Astrocyte of the cerebellum (primary cell): ENCODE results near the gene CHTOP.

Experiments
- DNase-seq: peaks from one replicate; pipeline ENCODE4 v3.0.0-alpha.2; 2011; ENCODE audit warnings: low read depth
- H3K4me3 ChIP-seq: 2 replicates; pipeline ENCODE4 v1.5.1; 2011; ENCODE audit warnings: mild to moderate bottlenecking, low read depth, low read length, moderate library complexity
- in situ Hi-C: cut with HindIII; loops from 2 replicates; pipeline ENCODE4 v1.10.0; 2017; ENCODE audit warnings: low sequenced_read_pairs
- TF ChIP-seq, protein P1 (sequence below): IDR thresholded peaks from 2 replicates; pipeline ENCODE4 v1.5.1; 2012; ENCODE audit warnings: low read length, low read depth, moderate library complexity, mild to moderate bottlenecking; ENCODE audit errors: missing control alignments

The CHTOP gene

DNA sequence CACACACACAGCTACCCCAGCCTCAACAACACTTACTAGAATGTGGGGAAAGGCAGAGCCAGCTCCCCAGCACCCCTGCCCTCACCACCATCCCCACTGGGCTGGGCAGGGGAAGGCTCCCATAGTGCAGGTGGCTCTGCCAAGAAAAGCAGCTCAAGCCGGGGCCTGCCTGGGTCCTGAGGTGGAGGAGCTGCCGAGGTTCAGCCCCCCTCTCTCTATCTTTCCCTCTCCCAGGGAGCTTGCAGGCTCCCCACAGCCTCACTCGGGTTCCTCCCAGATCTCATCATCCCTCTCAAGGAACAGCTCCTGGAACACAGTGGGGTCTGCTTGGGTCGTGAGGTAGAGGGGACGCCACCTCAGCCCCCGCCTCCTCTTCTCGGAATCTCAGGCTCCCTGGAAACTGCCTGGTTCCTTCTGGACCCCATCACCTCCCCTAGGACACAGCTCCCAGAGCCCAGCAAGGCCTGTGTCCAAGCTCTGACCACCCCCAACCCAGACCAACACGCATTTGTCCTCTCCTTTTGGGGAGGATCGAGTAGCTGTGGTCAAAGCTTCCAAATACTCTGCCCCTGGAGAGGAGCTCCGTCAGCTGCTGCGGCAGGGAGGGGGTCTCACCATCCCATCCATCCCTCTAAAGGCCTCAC is 21.6 kb upstream of the CHTOP start:
- no peak for DNase-seq
- TF ChIP-seq, protein P1, sequence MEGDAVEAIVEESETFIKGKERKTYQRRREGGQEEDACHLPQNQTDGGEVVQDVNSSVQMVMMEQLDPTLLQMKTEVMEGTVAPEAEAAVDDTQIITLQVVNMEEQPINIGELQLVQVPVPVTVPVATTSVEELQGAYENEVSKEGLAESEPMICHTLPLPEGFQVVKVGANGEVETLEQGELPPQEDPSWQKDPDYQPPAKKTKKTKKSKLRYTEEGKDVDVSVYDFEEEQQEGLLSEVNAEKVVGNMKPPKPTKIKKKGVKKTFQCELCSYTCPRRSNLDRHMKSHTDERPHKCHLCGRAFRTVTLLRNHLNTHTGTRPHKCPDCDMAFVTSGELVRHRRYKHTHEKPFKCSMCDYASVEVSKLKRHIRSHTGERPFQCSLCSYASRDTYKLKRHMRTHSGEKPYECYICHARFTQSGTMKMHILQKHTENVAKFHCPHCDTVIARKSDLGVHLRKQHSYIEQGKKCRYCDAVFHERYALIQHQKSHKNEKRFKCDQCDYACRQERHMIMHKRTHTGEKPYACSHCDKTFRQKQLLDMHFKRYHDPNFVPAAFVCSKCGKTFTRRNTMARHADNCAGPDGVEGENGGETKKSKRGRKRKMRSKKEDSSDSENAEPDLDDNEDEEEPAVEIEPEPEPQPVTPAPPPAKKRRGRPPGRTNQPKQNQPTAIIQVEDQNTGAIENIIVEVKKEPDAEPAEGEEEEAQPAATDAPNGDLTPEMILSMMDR: no peak
- in situ Hi-C loops: no loop called here
- H3K4me3 ChIP-seq: peak overlapping the region; percentile 72

DNA sequence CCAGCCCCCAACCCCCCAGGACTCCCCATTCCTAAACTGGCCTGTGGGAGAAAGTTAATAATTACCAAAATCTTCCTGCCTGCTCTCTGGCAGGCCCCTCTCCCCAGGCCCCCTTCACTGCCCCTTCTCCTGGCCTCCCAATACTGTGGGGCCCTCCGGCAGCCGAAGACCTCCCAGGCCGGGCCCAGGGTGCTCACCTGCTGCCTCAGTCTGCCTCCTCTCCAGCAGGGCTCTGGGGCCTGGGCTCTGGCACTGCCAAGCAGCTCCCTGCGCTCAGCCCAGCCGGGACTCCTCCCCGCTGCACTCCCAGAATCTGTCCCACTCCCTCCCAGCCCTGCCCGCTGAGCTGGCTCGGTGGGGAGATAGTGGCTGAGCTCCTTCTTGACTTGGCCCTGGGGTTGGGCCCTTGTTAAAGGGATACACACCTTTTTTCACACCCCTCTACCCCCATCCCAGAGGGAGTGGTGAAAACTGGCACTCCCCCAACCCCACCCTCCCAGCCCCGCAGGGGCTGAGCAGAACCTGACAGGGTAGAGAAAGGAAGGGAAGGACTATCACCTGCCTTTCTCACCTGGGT is 21.0 kb upstream of the CHTOP start, which contains the start of gene S100A16:
TSS of gene S100A16 (minus strand) at position 383 of the 577 bp plus-strand sequence. CDS start 4,986 bp downstream, outside the sequence.
- DNase-seq: no peak
- in situ Hi-C loops: no loop called here
- H3K4me3 ChIP-seq: peak within 1 kb of the TSS; percentile 72
- TF ChIP-seq, protein P1: no peak

DNA sequence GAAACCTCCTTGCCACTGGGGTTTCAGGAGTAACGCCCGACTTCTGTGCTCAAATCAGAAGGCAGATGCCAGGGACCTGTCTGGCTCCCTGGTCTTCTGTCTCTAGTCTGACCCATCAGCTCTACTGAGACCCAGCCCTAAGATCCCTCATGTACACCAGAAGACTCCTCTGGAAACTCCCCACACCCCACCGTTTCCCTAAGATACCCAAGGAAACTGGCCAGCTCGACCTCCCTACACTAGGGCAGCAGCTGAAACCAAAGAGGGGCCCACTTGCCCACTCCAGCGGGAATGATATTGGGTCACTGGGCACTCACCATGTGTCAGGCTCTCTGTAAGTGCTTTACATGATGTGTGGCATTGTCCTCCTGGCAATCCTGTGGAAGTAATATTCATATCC is 20.5 kb upstream of the CHTOP start:
- TF ChIP-seq, protein P1: no peak
- peak overlapping the region; percentile 72 for H3K4me3 ChIP-seq
- in situ Hi-C loops: no loop called here
- DNase-seq: no peak

DNA sequence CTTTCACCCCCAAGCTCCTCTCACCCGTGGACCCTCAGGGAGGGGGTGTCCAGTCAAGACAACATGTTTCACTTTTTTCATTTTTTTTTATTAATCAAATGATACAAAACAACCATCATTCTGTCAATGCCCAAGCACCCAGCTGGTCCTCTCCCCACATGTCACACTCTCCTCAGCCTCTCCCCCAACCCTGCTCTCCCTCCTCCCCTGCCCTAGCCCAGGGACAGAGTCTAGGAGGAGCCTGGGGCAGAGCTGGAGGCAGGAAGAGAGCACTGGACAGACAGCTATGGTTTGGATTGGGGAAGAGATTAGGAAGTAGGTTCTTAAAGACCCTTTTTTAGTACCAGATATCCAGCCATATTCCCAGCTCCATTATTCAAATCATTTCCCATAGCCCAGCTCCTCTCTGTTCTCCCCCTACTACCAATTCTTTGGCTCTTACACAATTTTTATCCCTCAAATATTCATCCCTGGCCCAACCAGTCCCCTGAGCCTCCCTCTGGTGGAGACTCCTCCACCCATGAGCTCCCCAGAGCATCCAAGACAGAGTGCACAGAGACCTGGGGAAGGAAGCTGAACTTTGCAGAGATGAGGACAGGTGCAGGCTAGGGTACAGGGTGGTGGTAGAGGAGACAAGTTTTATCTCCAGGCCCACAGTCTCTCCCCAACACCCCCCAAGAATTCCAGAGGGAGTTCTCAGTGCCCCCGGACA is 19.5 kb upstream of the CHTOP start:
- TF ChIP-seq, protein P1: peak; percentile 26
- no peak overlapping the region for H3K4me3 ChIP-seq
- no peak for DNase-seq
- in situ Hi-C loops: no loop called here

DNA sequence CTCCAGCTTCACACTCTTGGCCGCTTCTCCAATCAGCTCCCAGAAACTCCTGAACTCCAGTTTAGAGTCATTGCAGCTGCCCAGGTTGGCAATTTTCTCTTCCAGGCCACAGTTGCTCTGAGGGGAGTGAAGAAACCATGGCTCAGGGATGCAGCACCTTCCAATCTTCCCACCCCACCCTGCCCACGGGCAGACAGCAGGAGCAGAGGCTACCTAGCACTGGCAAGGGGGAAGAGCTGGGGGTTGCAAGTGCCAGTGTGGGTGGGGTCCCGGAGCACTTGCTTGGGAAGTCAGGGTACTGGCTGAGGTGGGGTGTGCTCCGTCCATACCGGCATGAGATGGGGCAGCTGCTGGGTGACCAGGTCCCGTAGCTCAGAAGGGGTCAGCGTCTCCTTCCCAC is 19.0 kb upstream of the CHTOP start:
- no peak for DNase-seq
- no peak overlapping the region for H3K4me3 ChIP-seq
- TF ChIP-seq, protein P1: no peak
- in situ Hi-C loops: no loop called here

DNA sequence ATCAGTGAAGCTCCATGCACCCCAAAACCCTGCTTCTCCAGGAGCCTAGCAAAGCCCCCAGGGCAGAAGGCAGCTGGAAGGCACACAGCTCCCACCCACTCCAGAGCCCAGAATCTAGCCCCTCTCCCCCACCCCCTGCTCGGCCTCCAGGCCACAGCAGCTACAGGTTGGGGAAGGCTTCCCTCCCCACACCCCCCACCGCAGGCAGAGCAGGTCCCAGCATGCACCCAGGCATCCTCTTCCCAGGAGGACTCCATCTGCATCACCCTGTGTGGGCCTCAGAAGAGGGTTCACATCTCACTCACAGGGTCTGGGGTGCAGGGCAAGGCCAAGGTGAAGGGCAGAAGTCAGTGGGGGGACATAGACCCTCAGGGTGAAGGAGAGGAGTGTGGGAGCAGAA is 18.5 kb upstream of the CHTOP start:
- H3K4me3 ChIP-seq: no peak overlapping the region
- DNase-seq: no peak
- in situ Hi-C loops: no loop called here
- TF ChIP-seq, protein P1: no peak
